GM15510 (cell line): ENCODE data around the gene CMSS1.

Experiments
- POLR2A ChIP-seq: IDR thresholded peaks from 3 replicates; pipeline ENCODE4 v1.6.1; 2011; ENCODE audit warnings: borderline replicate concordance; ENCODE audit not compliant: insufficient read length; ENCODE audit errors: extremely low read depth

CMSS1 gene

GRCh38 chr3:100090669-100091005 is 273.0 kb downstream of the CMSS1 start:
- TF ChIP-seq POLR2A: no peak

DNA sequence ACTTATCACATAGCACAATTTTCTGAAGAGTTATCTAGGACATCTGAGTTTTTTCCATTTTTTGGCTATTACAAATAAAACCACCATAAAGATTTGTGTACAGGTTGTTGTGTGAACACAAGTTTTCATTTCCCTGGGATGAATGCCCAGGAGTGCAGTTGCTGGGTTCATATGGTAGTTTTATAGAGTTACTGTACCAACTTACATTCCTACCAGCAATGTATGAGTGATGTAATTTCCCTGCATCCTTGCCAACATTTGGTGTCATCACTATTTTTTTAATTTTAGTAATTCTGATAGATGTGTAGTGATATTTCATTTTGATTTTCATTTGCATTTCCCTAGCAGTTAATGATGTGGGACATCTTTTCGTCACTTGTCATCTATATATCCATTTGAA is 276.2 kb downstream of the CMSS1 start:
- no peak for TF ChIP-seq POLR2A

DNA sequence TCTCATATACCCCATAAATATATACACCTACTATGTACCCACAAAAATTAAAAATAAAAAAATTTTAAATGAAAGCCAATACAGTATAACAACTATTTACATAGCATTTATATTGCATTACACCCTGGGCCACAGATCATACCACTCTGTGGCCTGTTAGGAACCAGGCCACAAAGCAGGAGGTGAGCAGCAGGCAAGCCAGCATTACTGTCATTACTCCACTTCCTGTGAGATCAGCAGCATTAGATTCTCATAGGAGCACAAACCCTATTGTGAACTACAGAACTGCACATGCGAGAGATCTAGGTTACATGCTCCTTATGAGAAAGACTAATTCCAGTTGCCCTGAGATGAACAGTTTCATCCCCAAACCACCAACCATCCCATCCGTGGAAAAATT is 279.2 kb downstream of the CMSS1 start:
- no peak for TF ChIP-seq POLR2A

GRCh38 chr3:100097919-100098783 is 280.5 kb downstream of the CMSS1 start:
- TF ChIP-seq POLR2A: no peak

- TF ChIP-seq POLR2A: no peak
Measured at GRCh38 chr3:100098784-100099070, 281.1 kb downstream of the CMSS1 start.

DNA sequence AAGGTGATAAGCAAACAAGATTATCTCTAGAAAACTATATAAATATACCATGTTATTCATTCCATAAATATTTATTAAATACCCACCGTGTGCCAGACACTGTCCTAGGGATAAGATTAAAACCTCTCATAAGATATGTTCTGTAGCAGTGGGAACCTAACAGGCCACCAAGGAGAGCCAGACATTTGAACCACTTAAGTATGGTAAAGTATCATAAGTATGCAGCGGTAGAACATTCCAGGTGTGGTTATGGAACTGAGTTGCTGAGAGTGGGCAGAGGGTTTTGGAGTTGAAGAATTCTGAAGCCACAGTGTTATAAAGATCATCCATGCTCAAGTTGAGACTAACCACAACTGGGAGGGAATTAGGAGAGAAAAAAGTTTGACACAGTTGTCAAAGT is 282.0 kb downstream of the CMSS1 start:
- TF ChIP-seq POLR2A: no peak

- no peak for TF ChIP-seq POLR2A
Measured at GRCh38 chr3:100100425-100100824, 282.8 kb downstream of the CMSS1 start.

DNA sequence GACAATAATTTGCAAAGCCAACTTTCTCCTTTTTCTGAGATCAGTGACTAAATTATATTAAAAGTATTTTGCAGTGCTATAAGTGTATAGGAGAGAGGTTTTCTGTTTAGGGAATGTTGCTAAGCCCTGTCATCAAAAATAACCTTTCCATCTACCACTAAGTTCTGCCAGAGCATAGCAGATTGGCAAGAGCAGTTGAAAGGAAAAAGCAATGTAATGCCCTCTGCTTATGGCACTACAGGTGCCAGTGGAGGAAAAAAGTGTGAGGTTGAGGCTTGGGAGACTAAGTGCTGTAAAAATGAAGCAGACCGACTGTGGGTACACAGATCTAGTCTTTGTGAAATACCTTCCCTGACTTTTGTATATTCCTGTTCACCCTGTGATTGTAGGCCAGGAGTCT is 285.1 kb downstream of the CMSS1 start:
- no peak for TF ChIP-seq POLR2A

GRCh38 chr3:100103558-100104441 is 286.1 kb downstream of the CMSS1 start:
- TF ChIP-seq POLR2A: no peak

- no peak for TF ChIP-seq POLR2A
Measured at GRCh38 chr3:100104442-100104798, 286.8 kb downstream of the CMSS1 start.

DNA sequence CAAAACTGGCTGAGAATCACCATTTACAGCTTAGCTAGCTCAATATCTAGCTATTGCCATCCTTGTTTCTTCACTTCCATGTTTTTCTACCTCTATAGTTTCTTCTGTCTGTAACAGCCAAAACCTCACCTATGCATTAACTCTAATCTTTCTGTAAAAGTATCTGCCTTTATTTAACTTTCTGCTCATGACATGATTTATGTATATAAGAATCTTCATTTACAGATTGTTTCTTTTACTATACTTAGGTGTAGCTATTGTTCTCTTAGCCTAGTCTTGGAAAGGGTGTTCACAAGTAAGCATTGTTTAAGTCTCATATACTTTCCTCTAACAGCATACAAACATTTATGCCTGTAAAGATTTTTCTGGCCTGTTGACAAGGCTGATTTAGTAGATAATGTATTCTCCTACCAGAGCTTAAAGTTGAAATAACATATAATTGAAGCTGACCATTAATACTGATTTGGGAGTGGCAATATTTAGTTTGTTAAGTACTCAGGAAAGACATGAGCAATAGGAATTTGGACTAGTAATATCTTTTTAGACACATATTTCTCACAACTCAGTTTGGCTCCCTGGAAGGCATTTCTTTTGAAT is 287.3 kb downstream of the CMSS1 start:
- TF ChIP-seq POLR2A: no peak

DNA sequence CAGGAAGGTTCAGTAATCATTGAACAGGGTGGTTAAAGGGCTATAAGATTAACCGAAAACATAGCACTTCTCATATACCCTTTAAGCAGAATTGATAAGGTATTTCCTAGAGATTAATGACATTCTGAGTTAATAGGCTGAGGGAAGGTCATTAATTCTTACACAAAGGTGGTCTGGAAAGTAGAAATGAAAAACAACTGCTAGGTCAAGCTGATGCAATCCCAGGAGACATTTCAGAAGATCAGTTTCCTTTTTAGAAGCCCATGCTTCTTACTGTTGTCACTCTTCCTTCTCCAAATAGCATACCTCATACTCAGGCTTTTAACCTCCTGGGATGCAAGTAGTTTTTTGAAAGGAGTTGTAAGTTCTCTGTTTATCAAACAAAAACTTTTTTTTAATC is 287.8 kb downstream of the CMSS1 start:
- TF ChIP-seq POLR2A: no peak

GRCh38 chr3:100106094-100106493 is 288.4 kb downstream of the CMSS1 start:
- no peak for TF ChIP-seq POLR2A

DNA sequence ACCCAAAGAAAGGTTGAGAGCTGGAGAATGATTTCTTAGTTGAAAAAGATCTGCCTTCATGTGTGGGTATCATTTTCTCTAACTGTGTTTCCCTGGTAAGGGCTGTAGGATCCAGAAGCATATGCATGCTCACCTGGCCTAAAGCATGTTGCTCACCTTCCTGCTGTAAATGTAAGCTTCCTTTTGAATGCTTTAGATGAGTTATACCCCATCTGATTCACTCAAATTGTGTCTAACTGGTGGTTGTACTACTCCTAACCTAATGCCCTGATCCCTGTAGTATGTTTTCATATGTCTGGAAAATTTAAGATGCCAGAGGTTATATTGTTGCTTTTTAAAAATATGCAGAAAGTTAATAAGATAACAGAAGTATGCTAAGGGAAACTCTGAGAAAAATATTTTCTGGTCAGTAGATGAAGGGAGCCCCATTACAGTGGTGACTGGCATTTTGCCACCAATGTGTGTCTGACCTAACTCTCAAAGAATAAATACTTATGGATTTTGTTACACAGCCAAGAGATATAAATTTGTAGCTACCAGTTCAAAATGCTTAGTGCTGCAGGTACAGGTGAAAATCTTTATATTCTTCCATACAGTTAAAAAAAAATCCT is 289.0 kb downstream of the CMSS1 start:
- no peak for TF ChIP-seq POLR2A

DNA sequence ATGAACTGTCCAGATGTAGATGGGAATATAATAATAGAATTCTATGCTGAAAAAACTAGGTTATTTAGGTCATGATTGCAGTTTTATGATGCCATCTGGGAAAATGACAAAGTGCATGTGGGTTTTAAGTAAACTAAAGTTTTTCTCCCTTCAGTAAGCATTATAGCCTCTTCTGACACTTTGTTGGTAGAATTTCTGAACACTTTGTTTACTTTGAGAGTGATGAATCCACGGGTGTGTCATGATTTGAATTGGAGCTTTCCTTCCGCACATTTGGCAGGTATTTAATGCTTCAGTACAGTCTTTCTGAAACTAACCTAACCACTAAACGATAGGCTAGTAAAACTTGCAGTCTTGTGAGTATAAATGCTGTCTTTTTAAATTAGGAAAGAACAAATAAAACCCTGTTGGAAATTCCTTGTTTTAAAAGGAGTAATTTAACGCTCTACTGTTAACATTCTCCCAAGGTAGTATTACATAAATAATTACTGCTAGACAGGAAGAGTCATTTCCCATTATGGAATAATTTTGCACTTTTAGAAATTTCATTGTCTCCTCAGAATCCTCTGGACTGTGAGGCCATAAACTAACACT is 289.7 kb downstream of the CMSS1 start:
- TF ChIP-seq POLR2A: no peak
